ENCODE data around the gene N4BP2.

GRCh38 chr4:40194602-40195161 is 138.0 kb downstream of the N4BP2 start:
- TF ChIP-seq POLR2A (IDR thresholded peaks at IDR 0.05; ENCODE audit: low read length) (peak; percentile 49), GATA1 (IDR thresholded peaks at IDR 0.05; ENCODE audit: low read depth, low read length) (no peak)

All from erythroblast (primary cell).